SK-N-MC (cell line): Measurements from ENCODE around the gene YLPM1.
A peak's percentile ranks its signal among the peaks of the same experiment; 100 is the strongest.

Experiments
- DNase-seq: peaks from one replicate; pipeline ENCODE4 v3.0.0-alpha.2; 2011; ENCODE audit warnings: low read depth, low spot score
- H3K27ac ChIP-seq: fragments of 200-600 bp; sonication (generic); 2 replicates; pipeline ENCODE4 v1.5.1; 2016; ENCODE audit warnings: mixed run types
- H3K36me3 ChIP-seq: fragments of 200-600 bp; sonication (generic); 2 replicates; pipeline ENCODE4 v1.6.1; 2017; ENCODE audit warnings: antibody characterized with exemption, low read length, mixed read lengths; ENCODE audit not compliant: insufficient read depth
- H3K4me3 ChIP-seq: fragments of 200-600 bp; sonication (generic); 2 replicates; pipeline ENCODE4 v1.5.1; 2016
- H3K9ac ChIP-seq: fragments of 200-600 bp; sonication (generic); 2 replicates; pipeline ENCODE4 v1.8.0; 2017; ENCODE audit warnings: mixed run types, mixed read lengths; ENCODE audit not compliant: insufficient read length
- H3K9me3 ChIP-seq: fragments of 200-600 bp; sonication (generic); 2 replicates; pipeline ENCODE4 v1.6.1; 2017; ENCODE audit warnings: low read depth, mild to moderate bottlenecking, antibody characterized with exemption, low read length, moderate library complexity, mixed read lengths
- EZH2 ChIP-seq: fragments of 200-600 bp; sonication (generic); IDR thresholded peaks from one replicate; pipeline ENCODE4 v1.6.1; 2017; ENCODE audit warnings: antibody characterized with exemption
- FOXP2 ChIP-seq: optimal IDR thresholded peaks from 2 replicates; pipeline ENCODE3; 2011; ENCODE audit warnings: mild to moderate bottlenecking, moderate library complexity; ENCODE audit not compliant: insufficient read depth; ENCODE audit errors: extremely low read length, control extremely low read depth
- POLR2AphosphoS5 ChIP-seq: IDR thresholded peaks from 2 replicates; pipeline ENCODE4 v1.6.1; 2012; ENCODE audit warnings: mild to moderate bottlenecking, low read depth, low read length, borderline replicate concordance

The YLPM1 gene

GRCh38 chr14:74881431-74882102 is 118.5 kb downstream of the YLPM1 start, which contains the start of gene DLST:
Gene DLST, plus strand, starts transcription at chr14:74881916. Its CDS starts 38 bp downstream, at chr14:74881954.
- H3K9me3 ChIP-seq = no peaks in the 10 kb centered on the region
- DNase-seq = peak; percentile 34
- peak within 1 kb of the TSS; percentile 96 for H3K4me3 ChIP-seq
- peak within 1 kb of the TSS; percentile 77; the same call in 1 of the 2 replicates for H3K27ac ChIP-seq
- peak; percentile 97 for TF ChIP-seq POLR2AphosphoS5
- TF ChIP-seq EZH2 = no peak
- peaks cover 31% of the 10 kb centered on the region for H3K36me3 ChIP-seq
- H3K9ac ChIP-seq = peak within 1 kb of the TSS; percentile 97

DNA sequence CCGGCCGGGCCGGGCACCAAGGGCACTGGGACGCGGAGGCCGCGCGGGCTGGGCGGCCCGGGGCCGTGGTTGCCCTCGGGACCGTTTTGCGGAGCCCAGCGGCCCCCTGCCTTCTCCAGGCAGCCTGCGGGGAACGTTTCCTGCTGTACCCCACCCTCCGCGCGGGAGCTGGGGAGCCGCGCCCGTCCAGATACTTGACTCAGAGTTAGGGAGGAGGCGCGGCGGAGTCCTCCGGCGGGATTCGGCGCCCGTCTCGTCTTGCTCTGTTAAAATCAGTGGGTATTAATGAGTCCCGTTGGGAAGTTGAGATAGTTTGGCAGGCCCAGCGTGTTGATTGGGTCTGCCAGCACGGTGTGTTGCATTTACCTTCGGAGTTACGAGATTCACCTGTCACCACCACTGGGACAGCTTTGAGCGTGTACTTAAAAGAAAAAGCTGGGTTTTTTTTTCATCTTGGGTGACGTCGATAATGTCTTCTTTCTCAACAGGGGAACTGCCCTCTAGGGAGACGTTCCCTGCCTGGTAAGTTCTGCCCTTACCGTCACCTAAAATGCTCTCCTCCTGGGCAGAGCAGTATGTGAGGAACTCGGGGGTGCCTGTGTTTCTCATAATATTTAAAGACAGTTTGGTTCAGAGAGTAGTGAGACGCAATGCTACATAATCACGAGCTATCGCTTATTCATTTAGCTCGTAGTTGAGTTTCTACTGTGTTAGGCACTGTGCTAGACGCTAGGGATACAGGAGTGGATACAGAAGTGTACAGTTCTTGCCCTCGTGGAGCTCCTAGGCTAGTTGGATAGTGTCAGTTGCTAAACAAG is 119.2 kb downstream of the YLPM1 start:
- Histone ChIP-seq H3K9me3 (no peaks in the 10 kb centered on the region), H3K27ac (0 out of 2 replicates have a peak overlapping the region, but pooled peaks have one; percentile 62), H3K4me3 (peak overlapping the region; percentile 96), H3K36me3 (peaks cover 34% of the 10 kb centered on the region), H3K9ac (peak overlapping the region; percentile 97)
- no peak for TF ChIP-seq POLR2AphosphoS5
- TF ChIP-seq EZH2 = no peak
- no peak for TF ChIP-seq FOXP2
- no peak for DNase-seq
